ENCODE measurements around the gene SLC7A7. TPM values are rescaled to one million over a fixed set of nuclear protein-coding genes. Genes with fewer than 3 reads are reported as not detected.
A peak's percentile ranks its signal among the peaks of the same experiment; 100 is the strongest.

Gene SLC7A7
- total and polyA plus RNA-seq, 2 of the 13 experiments (the other 11 are each of a cell fraction or from before 2014, with no cell fraction given), result 0.13 to 0.63 TPM

- peak; percentile 38; the same call in 1 of the 2 replicates for TF ChIP-seq ZNF512 (CRISPR knock-in tag; IDR thresholded peaks at IDR 0.05)
- no peak for TF ChIP-seq MED8 (CRISPR knock-in tag; IDR thresholded peaks at IDR 0.05; ENCODE audit: insufficient replicate concordance)
- TF ChIP-seq ZNF569 (CRISPR knock-in tag; IDR thresholded peaks at IDR 0.05; ENCODE audit: borderline replicate concordance), result no peak
- 0 out of 2 replicates have a peak, but pooled peaks have one; percentile 52 for TF ChIP-seq RELA (CRISPR knock-in tag; IDR thresholded peaks at IDR 0.05)
- TF ChIP-seq, protein P1, sequence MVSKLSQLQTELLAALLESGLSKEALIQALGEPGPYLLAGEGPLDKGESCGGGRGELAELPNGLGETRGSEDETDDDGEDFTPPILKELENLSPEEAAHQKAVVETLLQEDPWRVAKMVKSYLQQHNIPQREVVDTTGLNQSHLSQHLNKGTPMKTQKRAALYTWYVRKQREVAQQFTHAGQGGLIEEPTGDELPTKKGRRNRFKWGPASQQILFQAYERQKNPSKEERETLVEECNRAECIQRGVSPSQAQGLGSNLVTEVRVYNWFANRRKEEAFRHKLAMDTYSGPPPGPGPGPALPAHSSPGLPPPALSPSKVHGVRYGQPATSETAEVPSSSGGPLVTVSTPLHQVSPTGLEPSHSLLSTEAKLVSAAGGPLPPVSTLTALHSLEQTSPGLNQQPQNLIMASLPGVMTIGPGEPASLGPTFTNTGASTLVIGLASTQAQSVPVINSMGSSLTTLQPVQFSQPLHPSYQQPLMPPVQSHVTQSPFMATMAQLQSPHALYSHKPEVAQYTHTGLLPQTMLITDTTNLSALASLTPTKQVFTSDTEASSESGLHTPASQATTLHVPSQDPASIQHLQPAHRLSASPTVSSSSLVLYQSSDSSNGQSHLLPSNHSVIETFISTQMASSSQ (IDR thresholded peaks at IDR 0.05; ENCODE audit: low read depth), result 0 out of 2 replicates have a peak, but pooled peaks have one; percentile 7
- TF ChIP-seq, protein P1 (CRISPR knock-in tag; IDR thresholded peaks at IDR 0.05; ENCODE audit: borderline replicate concordance), result peak; percentile 68; the same call in 1 of the 2 replicates
- no peak for TF ChIP-seq ZMYM2 (CRISPR knock-in tag; IDR thresholded peaks at IDR 0.05)
- no peak for TF ChIP-seq ZNF136 (CRISPR knock-in tag; IDR thresholded peaks at IDR 0.05; ENCODE audit: low read depth)
- TF ChIP-seq SP140L (CRISPR knock-in tag; IDR thresholded peaks at IDR 0.05; ENCODE audit: borderline replicate concordance), result 0 out of 2 replicates have a peak, but pooled peaks have one; percentile 87
- TF ChIP-seq MIER2 (CRISPR knock-in tag; IDR thresholded peaks at IDR 0.05), result peak; percentile 30; the same call in 1 of the 2 replicates
- TF ChIP-seq ZNF800 (CRISPR knock-in tag; IDR thresholded peaks at IDR 0.05), result peak; percentile 81
- TF ChIP-seq KLF9 (CRISPR knock-in tag; IDR thresholded peaks at IDR 0.05; ENCODE audit: low read depth), result peak; percentile 94
- no peak for TF ChIP-seq DR1 (CRISPR knock-in tag; IDR thresholded peaks at IDR 0.05)
- peak; percentile 94 for TF ChIP-seq CBX5 (CRISPR knock-in tag; IDR thresholded peaks at IDR 0.05; ENCODE audit: borderline replicate concordance)
- TF ChIP-seq RARA (CRISPR knock-in tag; IDR thresholded peaks at IDR 0.05), result peak; percentile 72
- TF ChIP-seq KDM1A (CRISPR knock-in tag; IDR thresholded peaks at IDR 0.05), result peak; percentile 86
- TF ChIP-seq ZNF468 (CRISPR knock-in tag; IDR thresholded peaks at IDR 0.05), result no peak
- peak; percentile 62 for TF ChIP-seq SP4 (CRISPR knock-in tag; IDR thresholded peaks at IDR 0.05)
Observed at GRCh38 chr14:22821193-22822015, 6.2 kb upstream of the SLC7A7 start (continued).

Data from HepG2 (cell line).